ENCODE results near the gene NPLOC4. TPM values are rescaled to one million over a fixed set of nuclear protein-coding genes. Genes with fewer than 3 reads are reported as not detected.

The NPLOC4 gene
- total and polyA plus RNA-seq, 5 experiments from 2014 or later = 46.3 to 101 (median 57.8) TPM

- Mint-ChIP-seq H3K4me3 (peak overlapping the region; percentile 85 to 93 (median 89)), H3K27me3 (no peaks in the 10 kb centered on the region), H3K27ac (peak overlapping the region; percentile 31 to 95 (median 92)), H3K9me3 (no peaks in the 10 kb centered on the region), H3K36me3 (peaks cover 0 to 22% (median 3%) of the 10 kb centered on the region in 3 donors), H3K4me1 (peaks cover 12 to 40% (median 31%) of the 10 kb centered on the region in 4 donors)
- ATAC-seq (no peak), DNase-seq (peak in 5 of 10 donors; percentile 7 to 39 (median 25))
- POLR2A ChIA-PET = interaction anchor here (0.7 to 8.3 kb wide), 3 partner anchors 12 to 42 kb away, joined by 4 to 140 read pairs (median 33); partner anchors contain the start of gene ACTG1
Measured at GRCh38 chr17:81553616-81554181, 83.2 kb downstream of the NPLOC4 start.

DNA sequence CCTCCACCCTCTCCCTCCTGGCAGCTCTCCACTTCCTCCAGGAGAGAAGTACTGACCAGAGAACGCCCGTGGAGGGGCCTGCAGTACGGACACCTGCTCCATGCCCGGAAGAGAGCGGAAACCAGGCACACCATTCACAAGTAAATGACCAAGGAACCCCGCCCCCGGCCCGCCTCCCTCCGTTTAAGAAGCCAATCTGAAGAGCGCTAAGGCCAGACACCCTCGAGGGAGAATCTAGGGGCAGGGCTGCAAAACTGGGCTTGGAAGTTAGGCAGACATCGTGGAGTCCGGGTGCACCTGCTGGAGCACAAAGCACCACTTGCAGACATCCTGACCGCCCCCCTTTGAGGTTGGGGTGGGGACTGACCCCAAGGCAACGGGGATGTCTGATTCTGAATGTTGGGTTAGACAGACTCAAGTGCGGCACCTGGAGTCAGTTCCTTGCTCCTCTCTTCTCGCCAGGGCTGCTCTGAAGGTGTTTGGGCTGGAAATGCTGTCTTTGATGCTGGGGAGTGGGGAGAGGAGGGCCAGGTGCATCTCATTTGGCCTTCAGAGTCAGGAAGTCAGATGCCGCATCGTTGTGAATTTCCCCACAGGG is 83.8 kb downstream of the NPLOC4 start:
- Mint-ChIP-seq H3K9me3 (no peaks in the 10 kb centered on the region), H3K27me3 (no peaks in the 10 kb centered on the region), H3K27ac (peak overlapping the region; percentile 72 to 95 (median 92)), H3K4me1 (peaks cover 12 to 40% (median 31%) of the 10 kb centered on the region in 4 donors), H3K4me3 (peak overlapping the region; percentile 85 to 93 (median 89)), H3K36me3 (peaks cover 0 to 25% (median 0%) of the 10 kb centered on the region in 3 donors)
- ATAC-seq (peak; percentile 73 to 76), DNase-seq (peak in 9 of 10 donors; percentile 57 to 85 (median 75))
- POLR2A ChIA-PET = interaction anchor here (0.6 to 8.3 kb wide), 13 partner anchors 8 to 752 kb away, joined by 3 to 140 read pairs (median 7); partner anchors contain the start of genes ACTG1, ARL16, CCDC137 and HGS

DNA sequence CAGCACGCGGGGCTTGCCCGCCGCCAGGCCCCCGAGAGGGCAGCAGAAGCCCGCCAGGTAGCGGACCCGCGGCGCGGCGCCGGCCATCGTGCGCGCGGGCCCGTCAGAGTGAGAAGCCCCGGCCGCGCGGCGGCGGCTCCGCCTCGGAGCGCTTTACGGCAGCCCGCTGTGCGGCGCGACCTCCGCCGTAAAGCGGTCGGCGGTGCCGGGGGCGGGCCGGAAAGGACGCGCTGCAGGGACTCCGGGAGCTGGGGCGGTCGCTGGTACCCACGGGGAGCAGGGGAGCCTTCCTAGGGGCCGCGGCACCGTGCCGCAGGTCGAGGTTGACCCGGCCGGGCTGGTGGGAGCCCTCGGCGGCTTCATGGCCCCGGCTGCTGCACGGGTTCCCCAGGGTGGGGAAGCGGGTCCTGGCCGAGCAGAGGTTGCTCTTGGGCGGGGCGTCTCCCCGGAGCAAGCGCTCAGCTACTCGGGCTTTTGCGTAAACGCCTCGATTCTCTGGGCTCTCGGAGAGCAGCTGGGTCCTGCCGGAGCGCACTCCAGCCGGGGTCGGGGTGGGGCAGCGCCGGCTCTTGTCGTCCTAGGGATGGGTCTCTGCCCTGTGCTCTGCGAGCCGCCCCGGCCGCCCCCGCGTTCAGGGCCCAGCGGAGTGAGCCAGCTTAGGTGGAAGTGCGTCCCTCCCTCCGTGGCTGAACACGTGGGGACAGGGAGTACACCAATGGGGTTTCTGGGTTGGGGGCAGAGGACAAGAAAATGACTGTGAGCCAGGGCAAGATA is 84.5 kb downstream of the NPLOC4 start, which contains the start of gene FAAP100:
Gene FAAP100, minus strand, starts transcription at position 110 of the 774 bp plus-strand sequence. Its CDS starts 23 bp downstream, at position 87.
- no peaks in the 10 kb centered on the region for H3K9me3 Mint-ChIP-seq
- peaks cover 0 to 26% (median 0%) of the 10 kb centered on the region in 3 donors for H3K36me3 Mint-ChIP-seq
- peak within 1 kb of the TSS; percentile 72 to 95 (median 92) for H3K27ac Mint-ChIP-seq
- peaks cover 12 to 40% (median 31%) of the 10 kb centered on the region in 4 donors for H3K4me1 Mint-ChIP-seq
- DNase-seq = peak; percentile 70 to 93 (median 84)
- H3K4me3 Mint-ChIP-seq = peak within 1 kb of the TSS; percentile 85 to 93 (median 89)
- POLR2A ChIA-PET = interaction anchor here (0.6 to 8.3 kb wide), 17 partner anchors 8 to 1098 kb away, joined by 3 to 140 read pairs (median 6); partner anchors contain the start of genes ACTG1, ARL16, CCDC137 and HGS
- H3K27me3 Mint-ChIP-seq = no peaks in the 10 kb centered on the region
- ATAC-seq = peak; percentile 66

DNA sequence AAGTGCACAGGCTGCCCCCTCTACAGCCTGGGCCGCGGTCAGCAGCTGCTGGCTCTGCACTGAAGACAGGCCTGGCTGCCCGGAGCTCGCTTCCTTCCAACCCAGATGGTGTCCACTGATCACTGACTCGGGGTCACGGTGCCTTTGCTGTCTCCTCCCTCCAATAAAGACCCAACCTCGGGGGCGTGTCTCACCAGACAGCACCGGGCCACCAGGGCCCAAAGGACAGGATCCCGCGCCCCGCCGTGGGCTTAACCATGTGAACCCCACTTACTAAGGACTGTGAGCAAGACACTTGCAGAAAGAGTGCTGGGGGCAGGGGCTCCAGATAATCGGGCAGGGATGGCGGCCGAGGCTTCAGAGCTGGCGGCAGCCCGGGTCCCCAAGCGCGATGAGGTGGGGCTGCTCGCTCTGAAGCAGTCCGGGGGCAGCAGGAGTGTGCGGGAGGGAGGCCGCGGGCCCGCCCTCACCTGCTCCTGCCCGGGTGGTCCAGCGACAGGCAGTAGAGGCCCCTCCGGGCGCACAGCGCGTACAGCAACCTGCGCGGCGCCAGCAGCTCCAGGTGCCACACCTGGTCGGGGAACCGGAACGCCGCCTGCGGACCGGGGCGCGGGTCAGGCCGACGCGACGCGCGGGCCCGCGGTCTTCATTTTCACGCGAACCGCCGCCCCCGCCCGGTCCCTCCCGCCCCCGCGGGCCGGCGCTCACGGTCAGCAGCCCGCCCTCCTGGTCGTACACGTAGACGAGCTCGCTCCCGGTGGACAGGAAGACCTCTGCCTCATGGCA is 85.3 kb downstream of the NPLOC4 start:
- Mint-ChIP-seq H3K4me1 (peaks cover 12 to 40% (median 31%) of the 10 kb centered on the region in 4 donors), H3K27me3 (no peaks in the 10 kb centered on the region), H3K27ac (peak overlapping the region; percentile 31 to 84 (median 68)), H3K9me3 (no peaks in the 10 kb centered on the region), H3K4me3 (peak overlapping the region; percentile 81 to 93 (median 88)), H3K36me3 (peaks cover 0 to 31% (median 0%) of the 10 kb centered on the region in 3 donors)
- peak in 1 of 10 donors; percentile 17 for DNase-seq
- POLR2A ChIA-PET = interaction anchor here (0.9 to 8.3 kb wide), 13 partner anchors 9 to 1098 kb away, joined by 3 to 140 read pairs (median 7); partner anchors contain the start of genes ACTG1, ARL16, CCDC137 and HGS
- ATAC-seq = peak in 1 of 2 donors; percentile 4

DNA sequence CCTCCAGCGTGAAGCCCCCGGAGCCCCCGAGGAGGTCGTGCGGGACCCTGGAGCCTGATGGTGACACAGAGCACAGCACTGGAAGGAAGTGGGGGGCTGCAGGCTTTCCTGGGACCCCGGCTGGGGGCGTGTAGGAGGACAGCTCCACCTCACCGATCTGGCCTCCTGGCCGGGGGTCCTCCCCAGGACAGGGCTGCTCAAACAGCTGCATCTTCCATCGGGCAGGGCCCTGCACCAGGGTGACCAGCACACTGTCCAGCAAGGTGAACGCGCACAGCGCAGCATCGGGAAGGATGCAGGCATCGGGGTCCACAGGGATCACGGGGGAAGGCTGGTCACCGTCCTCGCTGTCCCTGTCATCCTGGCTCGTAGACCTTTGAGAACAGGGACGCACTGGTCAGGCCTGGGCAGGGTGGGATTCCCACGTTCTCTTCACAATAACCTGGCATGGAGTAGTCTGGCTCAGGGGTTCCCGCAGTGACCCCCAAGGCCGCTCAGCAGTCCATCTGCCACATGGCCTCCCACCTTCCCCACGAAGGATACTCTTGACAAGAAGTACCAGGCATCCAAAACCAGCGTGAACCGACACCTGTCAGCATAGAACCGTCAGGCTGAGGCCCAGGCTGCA is 86.0 kb downstream of the NPLOC4 start:
- Mint-ChIP-seq H3K4me1 (peaks cover 12 to 40% (median 31%) of the 10 kb centered on the region in 4 donors), H3K4me3 (peak overlapping the region; percentile 81 to 91 (median 84)), H3K9me3 (no peaks in the 10 kb centered on the region), H3K27me3 (no peaks in the 10 kb centered on the region), H3K36me3 (peaks cover 0 to 38% (median 6%) of the 10 kb centered on the region in 3 donors), H3K27ac (peak overlapping the region in 8 of 10 donors; percentile 46 to 83 (median 62))
- no peak for ATAC-seq
- DNase-seq = no peak
- POLR2A ChIA-PET = interaction anchor here (4.2 to 8.3 kb wide), 2 partner anchors 32 to 39 kb away, joined by 33 to 140 read pairs; partner anchors contain the start of gene ACTG1

GRCh38 chr17:81550285-81550684 is 86.6 kb downstream of the NPLOC4 start:
- ATAC-seq (no peak), DNase-seq (no peak)
- peak overlapping the region in 3 of 10 donors; percentile 40 to 66 (median 47) for H3K27ac Mint-ChIP-seq
- H3K36me3 Mint-ChIP-seq = peaks cover 0 to 38% (median 6%) of the 10 kb centered on the region in 3 donors
- H3K27me3 Mint-ChIP-seq = no peaks in the 10 kb centered on the region
- H3K9me3 Mint-ChIP-seq = no peaks in the 10 kb centered on the region
- peak overlapping the region; percentile 58 to 91 (median 84) for H3K4me3 Mint-ChIP-seq
- POLR2A ChIA-PET = interaction anchor here (0.6 to 8.3 kb wide), 4 partner anchors 31 to 61 kb away, joined by 3 to 140 read pairs (median 18); partner anchors contain the start of gene ACTG1
- peaks cover 12 to 40% (median 31%) of the 10 kb centered on the region in 4 donors for H3K4me1 Mint-ChIP-seq

DNA sequence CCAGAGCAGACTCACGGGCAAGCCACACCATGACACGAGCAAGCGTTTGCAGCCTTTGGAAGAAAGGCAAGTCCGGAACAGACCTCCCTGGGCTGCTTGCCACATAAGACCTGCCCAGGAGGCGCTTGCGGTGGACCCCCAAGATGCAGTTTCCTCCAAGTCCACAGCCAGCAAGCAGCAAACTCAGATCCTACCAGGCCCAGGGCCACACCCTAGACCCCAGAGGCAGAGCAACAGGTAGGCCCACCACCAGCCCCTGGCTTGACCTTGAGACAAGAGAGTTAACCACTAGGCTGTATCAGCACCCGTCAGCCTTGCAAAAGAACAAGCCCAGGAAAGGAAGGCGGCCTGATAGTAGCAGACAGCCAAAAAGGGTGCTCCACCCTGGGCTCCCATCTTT is 87.1 kb downstream of the NPLOC4 start:
- peak overlapping the region; percentile 34 to 91 (median 62) for H3K4me3 Mint-ChIP-seq
- peak overlapping the region in 4 of 10 donors; percentile 20 to 66 (median 35) for H3K27ac Mint-ChIP-seq
- H3K36me3 Mint-ChIP-seq = peaks cover 0 to 38% (median 6%) of the 10 kb centered on the region in 3 donors

DNA sequence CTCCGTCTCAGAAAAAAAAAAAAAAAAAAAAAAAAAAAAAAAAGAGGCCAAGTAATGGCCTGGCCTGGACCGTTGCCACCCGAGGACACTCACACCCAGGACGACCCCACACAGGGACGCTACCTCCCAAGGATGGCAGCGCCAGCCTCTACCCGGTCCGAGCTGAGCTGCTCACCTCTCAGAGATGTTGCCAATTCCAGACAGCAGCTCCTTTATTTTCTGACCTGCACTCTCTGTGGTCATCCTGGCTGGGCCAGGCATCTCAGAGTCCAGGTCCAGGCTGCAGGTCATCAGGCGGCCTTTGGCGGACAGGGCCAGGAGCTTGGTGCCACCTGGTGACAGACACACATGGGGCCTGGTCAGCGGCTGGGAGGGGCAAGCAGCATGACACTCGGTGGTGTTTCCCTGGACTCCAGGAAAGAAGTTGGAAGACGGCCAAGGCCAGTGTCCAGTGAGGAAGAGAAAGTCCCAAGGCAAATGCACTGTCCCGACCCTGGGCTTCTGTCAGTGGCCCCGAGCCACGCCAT is 87.8 kb downstream of the NPLOC4 start:
- H3K4me3 Mint-ChIP-seq = peak overlapping the region in 7 of 10 donors; percentile 4 to 89 (median 58)

More for the DNA sequence above, 87.1 kb downstream of the NPLOC4 start:
- ATAC-seq (no peak), DNase-seq (no peak)
- POLR2A ChIA-PET = interaction anchor here (0.6 to 8.3 kb wide), 3 partner anchors 38 to 60 kb away, joined by 3 to 140 read pairs (median 4); partner anchors contain the start of gene ACTG1
- H3K9me3 Mint-ChIP-seq = no peaks in the 10 kb centered on the region
- H3K27me3 Mint-ChIP-seq = no peaks in the 10 kb centered on the region
- peaks cover 12 to 40% (median 31%) of the 10 kb centered on the region in 4 donors for H3K4me1 Mint-ChIP-seq

DNA sequence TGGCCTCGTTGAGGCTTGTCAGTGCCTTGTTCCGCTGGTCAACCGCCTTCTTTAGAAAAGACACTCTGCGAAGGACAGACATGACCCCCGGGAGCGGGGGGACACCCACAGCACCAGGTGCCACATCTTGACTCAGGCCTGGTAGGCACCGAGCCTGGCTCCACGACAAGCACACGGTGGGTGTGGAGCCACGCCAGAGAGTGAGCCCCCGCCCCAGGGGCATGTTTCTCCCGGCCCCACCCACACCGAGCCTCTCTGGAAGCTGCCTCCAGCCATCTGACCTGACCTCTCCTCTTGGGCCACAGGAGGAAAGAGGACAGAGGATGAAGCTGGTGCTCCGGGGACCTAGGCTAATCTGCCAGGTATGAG is 89.3 kb downstream of the NPLOC4 start:
- no peaks in the 10 kb centered on the region for H3K27me3 Mint-ChIP-seq
- no peak for ATAC-seq
- DNase-seq = no peak
- peaks cover 6 to 24% (median 15%) of the 10 kb centered on the region in 4 donors for H3K4me1 Mint-ChIP-seq
- POLR2A ChIA-PET = no interaction called here
- no peak overlapping the region for H3K27ac Mint-ChIP-seq
- no peaks in the 10 kb centered on the region for H3K9me3 Mint-ChIP-seq
- peak overlapping the region in 1 of 10 donors; percentile 24 for H3K4me3 Mint-ChIP-seq
- peaks cover 0 to 42% (median 6%) of the 10 kb centered on the region in 3 donors for H3K36me3 Mint-ChIP-seq

More for the DNA sequence above, 87.8 kb downstream of the NPLOC4 start:
- POLR2A ChIA-PET = no interaction called here
- H3K36me3 Mint-ChIP-seq = peaks cover 0 to 42% (median 6%) of the 10 kb centered on the region in 3 donors
- ATAC-seq (no peak), DNase-seq (no peak)
- H3K9me3 Mint-ChIP-seq = no peaks in the 10 kb centered on the region
- H3K27ac Mint-ChIP-seq = no peak overlapping the region
- peaks cover 11 to 35% (median 27%) of the 10 kb centered on the region in 4 donors for H3K4me1 Mint-ChIP-seq
- no peaks in the 10 kb centered on the region for H3K27me3 Mint-ChIP-seq

DNA sequence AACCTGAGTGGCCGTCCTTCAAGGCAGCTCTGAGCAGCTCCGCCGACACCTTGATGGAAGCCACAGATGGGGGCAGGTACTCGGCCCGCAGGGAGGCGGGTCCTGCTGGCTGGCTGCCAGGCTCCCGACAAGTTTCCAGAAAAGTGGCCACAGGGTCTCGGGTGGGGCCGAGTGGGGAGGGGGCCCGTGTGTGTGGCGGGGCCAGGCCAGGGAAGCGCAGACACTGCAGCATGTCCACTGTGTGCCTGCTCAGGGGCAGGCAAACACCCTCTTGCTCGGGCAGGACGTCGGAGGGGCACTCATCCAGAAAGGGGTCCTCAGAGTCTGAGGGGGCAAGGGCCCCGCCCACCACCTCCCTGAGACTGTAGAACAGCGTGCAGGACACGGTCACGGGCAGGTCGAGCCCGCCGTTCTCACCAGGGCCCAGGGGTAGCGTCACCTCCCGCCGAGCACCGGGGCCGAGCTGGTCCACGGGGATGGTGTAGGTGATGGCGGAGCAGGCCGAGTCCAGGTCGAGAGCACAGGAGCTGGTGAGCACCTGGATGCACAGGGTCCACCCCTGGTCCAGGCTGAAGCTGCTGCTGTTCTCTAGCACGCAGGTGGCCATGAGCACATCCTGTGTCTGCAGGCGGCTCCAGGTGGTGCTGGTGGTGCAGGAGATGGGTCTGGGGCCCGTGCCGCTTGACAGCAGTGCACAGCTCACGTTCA is 89.9 kb downstream of the NPLOC4 start:
- H3K9me3 Mint-ChIP-seq = no peaks in the 10 kb centered on the region
- ATAC-seq = no peak
- POLR2A ChIA-PET = interaction anchor here (0.7 kb wide), 1 partner anchor 29 kb away, joined by 5 read pairs; no protein-coding TSS in a partner anchor
- H3K27ac Mint-ChIP-seq = no peak overlapping the region
- H3K36me3 Mint-ChIP-seq = peaks cover 0 to 44% (median 6%) of the 10 kb centered on the region in 3 donors
- no peaks in the 10 kb centered on the region for H3K27me3 Mint-ChIP-seq
- peaks cover 7 to 24% (median 15%) of the 10 kb centered on the region in 4 donors for H3K4me1 Mint-ChIP-seq
- DNase-seq = no peak
- H3K4me3 Mint-ChIP-seq = peak overlapping the region in 1 of 10 donors; percentile 24

Data from naive thymus-derived CD8-positive, alpha-beta T cell (primary cell).